GM23248 (cell line): ENCODE data around the gene CASP9. TPM values are rescaled to one million over a fixed set of nuclear protein-coding genes. Genes with fewer than 3 reads are reported as not detected.
"Not testable (repeated sequence)": the region's sequence is repeated elsewhere in the genome, so short reads cannot be mapped to it uniquely, and the experiment has no call there.

Experiments used
- DNase-seq: peaks from one replicate; pipeline ENCODE4 v3.0.0-alpha.2; 2015
- H2AFZ ChIP-seq: fragments of 200-600 bp; sonication (generic); 2 replicates; pipeline ENCODE4 v1.6.1; 2016; ENCODE audit warnings: antibody characterized with exemption
- H3F3A ChIP-seq: fragments of 200-600 bp; sonication (generic); 2 replicates; pipeline ENCODE4 v1.6.1; 2016; ENCODE audit warnings: mild to moderate bottlenecking, antibody characterized with exemption, mixed run types; ENCODE audit not compliant: insufficient read depth
- H3K27ac ChIP-seq: fragments of 200-600 bp; sonication (generic); 2 replicates; pipeline ENCODE4 v1.5.1; 2016; ENCODE audit warnings: mild to moderate bottlenecking
- H3K27me3 ChIP-seq: fragments of 200-600 bp; sonication (generic); replicated peaks from 2 replicates; pipeline ENCODE4 v1.6.1; 2016; ENCODE audit warnings: mild to moderate bottlenecking; ENCODE audit not compliant: insufficient read depth
- H3K36me3 ChIP-seq: fragments of 200-600 bp; sonication (generic); 2 replicates; pipeline ENCODE4 v1.6.1; 2016; ENCODE audit warnings: low read depth, mild to moderate bottlenecking
- H3K4me1 ChIP-seq: fragments of 200-600 bp; sonication (generic); 2 replicates; pipeline ENCODE4 v1.6.1; 2016; ENCODE audit warnings: mild to moderate bottlenecking; ENCODE audit not compliant: insufficient read depth
- H3K4me2 ChIP-seq: fragments of 200-600 bp; sonication (generic); one replicate; pipeline ENCODE4 v1.6.1; 2016; ENCODE audit warnings: mild to moderate bottlenecking; ENCODE audit not compliant: unreplicated experiment
- H3K4me3 ChIP-seq: fragments of 200-600 bp; sonication (generic); 2 replicates; pipeline ENCODE4 v1.5.1; 2016; ENCODE audit warnings: mild to moderate bottlenecking
- H3K79me2 ChIP-seq: fragments of 200-600 bp; sonication (generic); 2 replicates; pipeline ENCODE4 v1.6.1; 2016; ENCODE audit warnings: mild to moderate bottlenecking; ENCODE audit not compliant: insufficient read depth
- H3K9ac ChIP-seq: fragments of 200-600 bp; sonication (generic); 2 replicates; pipeline ENCODE4 v1.6.1; 2016; ENCODE audit warnings: mild to moderate bottlenecking
- H3K9me2 ChIP-seq: fragments of 200-600 bp; sonication (generic); 2 replicates; pipeline ENCODE4 v1.6.1; 2016; ENCODE audit warnings: mixed run types, mild to moderate bottlenecking, moderate library complexity; ENCODE audit not compliant: insufficient read depth
- H3K9me3 ChIP-seq: fragments of 200-600 bp; sonication (generic); one replicate; pipeline ENCODE4 v1.6.1; 2017; ENCODE audit warnings: low read depth
- H4K20me1 ChIP-seq: fragments of 200-600 bp; sonication (generic); 2 replicates; pipeline ENCODE4 v1.6.0; 2016; ENCODE audit not compliant: insufficient read depth
- EZH2 ChIP-seq: fragments of 200-600 bp; sonication (generic); IDR thresholded peaks from 2 replicates; pipeline ENCODE4 v1.6.1; 2018; ENCODE audit warnings: antibody characterized with exemption, mild to moderate bottlenecking; ENCODE audit not compliant: insufficient read depth, poor library complexity, severe bottlenecking
- EZH2phosphoT487 ChIP-seq: fragments of 200-600 bp; sonication (generic); IDR thresholded peaks from 2 replicates; pipeline ENCODE4 v1.6.1; 2018; ENCODE audit warnings: antibody characterized with exemption, moderate library complexity, mild to moderate bottlenecking, low read depth; ENCODE audit not compliant: insufficient read depth
- WGBS, 2 experiments: methylation state at CpG; one replicate each; pipeline ENCODE4 v1.1.6; 2015 to 2017; ENCODE audit warnings: low lambda C conversion rate in 2 of 2, low coverage in 1 of 2; ENCODE audit errors: missing lambda C conversion rate in 2 of 2; 5-methylcytosine and 5-hydroxymethylcytosine counted together
- in situ Hi-C: fragments of 300-500 bp; cut with MboI; formaldehyde crosslinking; loops from 2 replicates; pipeline ENCODE4 v1.15.0; 2020
- polyA plus RNA-seq: library from polyadenylated mRNA; unstranded; fragments of >200 nt; fragmentation: Nextera tagmentation; extraction: Ambion mirVana; gene quantifications from 2 replicates; pipeline ENCODE4 v1.2.1, GENCODE V29; 2016
- total RNA-seq: library from RNA; depleted of rRNA; stranded (reverse); fragments of >200 nt; shearing (Covaris generic); gene quantifications from 2 replicates; pipeline ENCODE4 v1.2.3, GENCODE V29; 2014

CASP9 gene
- total and polyA plus RNA-seq, 2 experiments from 2014 or later, result 6.7 to 15.8 TPM

GRCh38 chr1:15469821-15470448 is 54.1 kb downstream of the CASP9 start:
- H3K9me2 ChIP-seq, H3K36me3 ChIP-seq, H3K9ac ChIP-seq, H2AFZ ChIP-seq, DNase-seq, H3K4me1 ChIP-seq, H3F3A ChIP-seq, H4K20me1 ChIP-seq, H3K79me2 ChIP-seq, H3K4me2 ChIP-seq, H3K27me3 ChIP-seq, H3K9me3 ChIP-seq, H3K4me3 ChIP-seq, in situ Hi-C loops, H3K27ac ChIP-seq: not testable (repeated sequence)
- 40 to 44% methylated on average over 9 of the region's 9 CpGs for WGBS, 2 experiments

- Histone ChIP-seq H3K27ac (no peak overlapping the region), H3K36me3 (no peaks in the 10 kb centered on the region), H3K9me3 (no peaks in the 10 kb centered on the region), H3K27me3 (no peaks in the 10 kb centered on the region; the same call in 1 of the 2 replicates), H2AFZ (no peak overlapping the region), H3K9me2 (no peaks in the 10 kb centered on the region), H4K20me1 (no peaks in the 10 kb centered on the region), H3K9ac (no peak overlapping the region), H3K4me1 (no peaks in the 10 kb centered on the region), H3K4me2 (no peak overlapping the region), H3K4me3 (no peak overlapping the region), H3F3A (no peaks in the 10 kb centered on the region), H3K79me2 (no peaks in the 10 kb centered on the region)
- no peak for DNase-seq
- no peak for TF ChIP-seq EZH2
- no peak for TF ChIP-seq EZH2phosphoT487
- 16 to 17% methylated on average over 3 of the region's 3 CpGs for WGBS, 2 experiments
- in situ Hi-C loops, result no loop called here
Observed at GRCh38 chr1:15469361-15469760, 54.7 kb downstream of the CASP9 start.

- no peak overlapping the region for H3K4me3 ChIP-seq
- DNase-seq, result no peak
- TF ChIP-seq EZH2phosphoT487, result no peak
- no peak for TF ChIP-seq EZH2
Observed at GRCh38 chr1:15468145-15468544, 55.9 kb downstream of the CASP9 start.

GRCh38 chr1:15466955-15467625 is 56.9 kb downstream of the CASP9 start:
- H3F3A ChIP-seq, in situ Hi-C loops: not testable (repeated sequence)
- WGBS, 2 experiments, result 87 to 94% methylated on average over 22 of the region's 22 CpGs

More at GRCh38 chr1:15468145-15468544, 55.9 kb downstream of the CASP9 start:
- H3K79me2 ChIP-seq, result no peaks in the 10 kb centered on the region
- no peaks in the 10 kb centered on the region for H3K36me3 ChIP-seq
- H3K9me3 ChIP-seq, result no peaks in the 10 kb centered on the region
- no peaks in the 10 kb centered on the region for H4K20me1 ChIP-seq
- 0 out of 2 replicates have a peak, but pooled peaks cover 4% of the 10 kb centered on the region for H3K4me1 ChIP-seq
- H3F3A ChIP-seq, result no peaks in the 10 kb centered on the region
- in situ Hi-C loops, result no loop called here
- H3K4me2 ChIP-seq, result no peak overlapping the region
- H3K27me3 ChIP-seq, result no peaks in the 10 kb centered on the region; the same call in 1 of the 2 replicates
- no peak overlapping the region for H2AFZ ChIP-seq
- H3K9me2 ChIP-seq, result no peaks in the 10 kb centered on the region
- H3K9ac ChIP-seq, result no peak overlapping the region
- no peak overlapping the region for H3K27ac ChIP-seq

More at GRCh38 chr1:15466955-15467625, 56.9 kb downstream of the CASP9 start:
- H3K9me2 ChIP-seq, H3K27ac ChIP-seq, H3K36me3 ChIP-seq, H3K4me1 ChIP-seq, H3K4me2 ChIP-seq, H3K79me2 ChIP-seq, H3K27me3 ChIP-seq, DNase-seq, H3K9me3 ChIP-seq, H4K20me1 ChIP-seq, H3K9ac ChIP-seq, H3K4me3 ChIP-seq, H2AFZ ChIP-seq: not testable (repeated sequence)
